CMK (cell line): ENCODE measurements around the gene MYMK.

Experiments
- DNase-seq: peaks from one replicate; pipeline ENCODE4 v3.0.0-alpha.2; 2010; ENCODE audit warnings: low read depth

Gene MYMK

DNA sequence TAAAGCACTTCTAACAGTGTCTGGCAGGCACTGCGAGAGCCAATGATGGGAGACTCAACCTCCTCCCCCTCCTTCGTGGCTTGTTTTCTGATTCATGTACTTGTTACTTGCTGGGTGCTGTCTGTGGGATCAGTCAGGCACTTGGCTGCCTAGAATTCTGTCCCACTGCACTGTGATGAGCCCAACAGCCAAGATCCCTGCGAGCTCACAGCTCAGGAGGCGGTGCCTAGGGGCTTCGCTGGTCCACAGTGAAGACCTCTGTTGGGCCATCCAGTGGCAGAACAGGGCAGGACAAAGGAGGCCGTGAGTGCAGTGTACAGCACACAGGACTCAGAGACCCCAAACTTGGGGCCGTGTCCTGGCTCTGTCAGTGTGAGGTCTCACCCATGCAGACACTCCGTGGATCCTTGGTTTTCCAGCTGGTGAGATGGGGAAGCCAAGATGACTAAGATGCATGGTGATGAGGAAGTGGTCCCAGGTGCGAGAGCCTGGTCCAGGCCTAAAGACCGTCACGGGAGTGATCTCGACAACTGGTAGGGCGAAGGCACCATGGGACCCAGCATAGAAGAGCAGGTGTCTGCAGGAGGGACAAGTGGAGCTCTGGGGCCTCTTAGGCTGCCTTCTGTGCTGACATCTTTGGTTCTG, 19.5 kb downstream of the MYMK start:
- no peak for DNase-seq

DNA sequence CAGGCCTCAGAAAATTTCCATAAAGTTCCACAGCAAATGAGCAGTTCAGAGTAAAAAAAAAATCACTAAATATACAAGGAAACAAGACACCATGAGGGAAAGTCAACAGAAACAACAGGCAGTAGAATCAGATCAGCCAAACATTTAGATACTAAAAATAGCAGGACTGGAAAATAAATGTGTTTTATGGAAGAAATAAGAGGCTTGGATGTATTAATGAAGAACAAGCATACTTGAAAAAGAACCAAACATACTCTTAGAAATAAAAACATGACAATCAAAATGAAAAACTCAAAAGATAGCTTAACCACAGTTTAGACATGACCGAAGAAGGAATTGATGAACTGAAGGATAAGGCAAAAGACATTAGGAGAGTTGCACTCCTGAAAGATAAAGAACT, 22.6 kb downstream of the MYMK start:
- no peak for DNase-seq

DNA sequence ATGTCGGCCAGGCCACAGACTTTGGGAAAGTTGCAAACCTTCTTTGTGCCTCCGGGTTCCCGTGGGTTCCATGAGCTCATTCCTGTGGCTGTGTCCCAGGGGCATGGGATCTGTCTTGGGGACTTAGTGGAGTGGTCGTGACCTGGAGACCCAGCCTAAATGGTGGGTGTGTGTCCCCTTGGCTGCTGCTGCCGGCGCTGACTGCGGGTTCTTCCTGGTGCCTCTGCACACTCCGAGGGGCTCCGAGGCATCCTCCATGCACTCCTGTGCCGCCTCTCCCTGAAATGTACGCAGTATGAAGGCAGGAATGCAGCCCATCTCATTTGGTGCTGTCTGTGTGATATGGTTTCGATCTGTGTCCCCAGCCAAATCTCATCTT, 24.9 kb downstream of the MYMK start:
- no peak for DNase-seq

DNA sequence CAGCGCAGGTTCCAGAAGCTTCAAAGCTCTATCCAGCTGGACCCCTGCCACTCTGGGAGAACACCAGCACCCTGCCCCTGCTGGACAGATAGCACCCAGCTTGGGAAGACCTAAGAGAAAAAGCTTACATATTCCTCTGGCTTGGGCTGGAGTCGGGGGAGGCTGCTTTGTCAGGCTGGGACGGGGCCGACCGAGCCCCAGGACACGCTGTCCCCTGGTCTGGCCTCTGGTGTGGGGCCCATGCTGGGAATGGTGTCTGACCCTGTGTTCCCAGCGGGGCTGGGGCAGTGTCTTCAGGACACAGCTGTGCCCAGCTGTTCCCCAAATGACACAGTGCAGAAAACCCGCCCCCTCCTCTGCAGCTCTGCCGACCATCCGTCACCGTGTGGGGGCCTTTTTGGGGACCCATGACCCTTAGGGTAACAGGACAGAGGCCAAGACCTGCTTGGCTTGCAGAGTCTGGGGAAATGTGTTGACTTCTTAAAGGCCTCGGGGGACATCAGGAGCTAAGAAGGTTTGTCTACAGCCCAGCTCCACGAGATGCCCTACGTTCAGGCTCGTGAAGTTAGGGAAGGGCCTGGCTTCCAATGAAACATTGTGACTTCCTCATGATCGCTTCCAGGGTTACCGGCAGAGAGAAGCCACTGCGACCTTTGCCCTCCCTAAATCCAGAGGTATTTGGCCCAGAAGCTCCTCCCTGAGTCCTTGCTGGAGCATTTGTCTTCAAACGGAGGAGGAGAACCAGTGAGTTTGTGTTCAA, 25.4 kb downstream of the MYMK start:
- DNase-seq = no peak

DNA sequence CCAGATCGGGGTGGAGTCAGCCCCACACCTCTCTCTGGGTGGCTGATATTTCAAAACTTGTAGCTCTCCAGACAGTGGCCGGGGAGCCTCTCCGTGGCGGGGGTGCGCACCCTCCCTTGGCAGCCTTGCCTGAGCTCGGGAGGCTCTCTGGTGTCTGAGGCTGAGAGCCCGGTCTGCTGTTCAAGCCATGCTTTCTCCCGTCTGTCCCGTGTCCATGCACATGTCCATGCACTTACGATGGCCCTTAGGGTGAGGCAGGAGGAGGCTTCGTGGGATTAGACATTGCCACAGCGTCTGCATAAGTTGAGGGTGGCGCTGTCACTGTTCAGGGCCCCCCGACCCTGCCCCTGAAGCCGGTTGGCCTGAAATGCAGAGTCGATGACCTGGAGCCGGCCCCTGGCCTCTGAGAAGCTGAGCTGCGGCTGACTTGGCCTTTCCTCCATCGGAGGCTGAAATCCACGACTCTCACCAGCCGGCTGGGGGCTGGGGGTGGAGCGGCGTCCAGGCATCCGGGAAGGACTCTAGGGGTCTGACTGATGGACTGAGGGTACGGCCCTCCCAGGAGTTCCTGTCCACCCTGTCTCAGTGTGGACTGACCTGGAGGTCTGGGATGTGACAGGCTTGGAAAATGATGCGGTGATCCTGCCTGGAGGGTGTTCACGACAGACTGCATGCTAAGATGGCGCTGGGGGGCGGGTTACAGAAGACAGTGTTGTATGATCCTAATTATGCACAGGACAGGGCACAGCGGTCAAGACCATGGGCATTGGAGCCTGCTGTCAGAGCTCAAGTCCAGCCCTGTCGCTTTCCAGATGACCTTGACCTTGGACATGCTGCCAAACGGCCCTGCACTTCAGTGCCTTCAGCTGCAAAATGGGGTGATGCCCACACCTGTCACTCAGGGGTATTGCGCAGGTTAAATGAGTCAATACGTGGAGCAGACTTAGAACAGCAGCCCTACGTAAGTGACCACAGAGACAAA, 27.6 kb downstream of the MYMK start:
- DNase-seq = no peak

DNA sequence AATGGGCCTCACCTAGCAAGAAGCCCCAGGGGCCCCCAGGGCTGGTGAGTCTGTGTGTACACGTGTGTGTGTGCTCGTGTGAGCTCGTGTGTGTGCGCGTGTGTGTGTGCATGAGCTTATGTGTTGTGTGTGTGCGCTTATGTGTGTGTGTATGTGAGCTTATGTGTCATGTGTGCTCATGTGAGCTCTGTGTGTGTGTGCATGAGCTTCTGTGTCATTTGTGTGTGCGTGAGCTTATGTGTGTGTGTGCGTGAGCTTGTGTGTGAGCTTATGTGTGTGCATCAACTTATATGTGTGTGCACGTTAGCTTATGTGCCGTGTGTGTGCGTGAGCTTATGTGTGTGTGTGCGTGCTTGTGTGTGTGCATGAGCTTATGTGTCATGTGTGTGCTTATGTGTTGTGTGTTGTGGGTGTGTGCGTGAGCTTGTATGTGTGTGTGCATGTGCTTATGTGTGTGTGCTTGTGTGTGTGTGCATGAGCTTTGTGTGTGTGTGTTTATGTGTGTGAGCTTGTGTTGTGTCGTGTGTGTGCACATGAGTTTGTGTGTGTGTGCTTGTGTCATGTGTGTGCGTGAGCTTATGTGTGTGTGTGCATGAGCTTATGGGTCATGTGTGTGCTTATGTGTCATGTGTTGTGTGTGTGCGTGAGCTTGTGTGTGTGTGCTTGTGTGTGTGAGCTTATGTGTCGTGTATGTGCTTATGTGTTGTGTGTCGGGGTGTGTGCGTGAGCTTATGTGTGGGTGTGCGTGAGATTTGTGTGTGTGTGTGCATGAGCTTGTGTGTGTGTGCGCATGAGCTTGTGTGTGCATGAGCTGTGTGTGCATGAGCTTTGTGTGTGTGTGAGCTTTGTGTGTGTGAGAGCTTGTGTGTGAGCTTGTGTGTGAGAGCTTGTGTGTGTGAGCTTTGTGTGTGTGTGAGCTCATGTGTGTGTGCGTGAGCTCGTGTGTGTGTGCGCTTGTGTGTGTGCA, 29.1 kb downstream of the MYMK start:
- DNase-seq = no peak

DNA sequence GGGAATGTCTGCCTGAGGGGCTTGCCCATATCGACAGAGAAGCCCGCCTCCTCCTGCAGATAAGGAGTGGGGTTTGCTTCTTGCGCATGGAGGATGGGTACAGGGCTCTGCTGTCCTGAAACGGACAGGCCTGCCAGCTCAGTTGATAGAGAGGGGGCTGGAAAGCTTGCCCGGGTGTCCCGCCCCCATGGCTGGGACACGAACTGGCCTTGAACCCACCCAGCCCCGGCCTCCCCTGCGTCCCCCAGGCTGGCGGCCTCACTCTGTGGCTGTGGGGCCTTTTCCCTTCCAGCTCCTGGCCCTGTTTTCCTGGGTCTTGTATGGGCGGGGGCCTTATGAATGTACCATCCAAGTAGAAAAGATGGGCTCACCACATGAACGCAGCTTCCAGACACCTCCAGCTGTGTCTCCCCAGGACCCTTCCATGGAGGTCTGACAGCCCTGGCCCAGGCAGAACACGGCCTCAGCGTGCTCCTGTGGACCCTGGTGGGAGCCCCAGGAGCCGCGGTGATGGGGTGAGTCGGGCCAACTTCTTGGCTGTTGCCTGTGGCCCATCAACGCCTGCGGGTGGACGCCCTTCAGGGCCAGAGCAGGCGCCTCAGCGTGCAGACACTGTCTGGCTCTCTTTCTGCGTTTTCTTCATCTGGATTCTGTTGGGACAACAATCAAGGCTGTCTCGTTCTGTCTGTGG, 30.0 kb downstream of the MYMK start:
- no peak for DNase-seq

DNA sequence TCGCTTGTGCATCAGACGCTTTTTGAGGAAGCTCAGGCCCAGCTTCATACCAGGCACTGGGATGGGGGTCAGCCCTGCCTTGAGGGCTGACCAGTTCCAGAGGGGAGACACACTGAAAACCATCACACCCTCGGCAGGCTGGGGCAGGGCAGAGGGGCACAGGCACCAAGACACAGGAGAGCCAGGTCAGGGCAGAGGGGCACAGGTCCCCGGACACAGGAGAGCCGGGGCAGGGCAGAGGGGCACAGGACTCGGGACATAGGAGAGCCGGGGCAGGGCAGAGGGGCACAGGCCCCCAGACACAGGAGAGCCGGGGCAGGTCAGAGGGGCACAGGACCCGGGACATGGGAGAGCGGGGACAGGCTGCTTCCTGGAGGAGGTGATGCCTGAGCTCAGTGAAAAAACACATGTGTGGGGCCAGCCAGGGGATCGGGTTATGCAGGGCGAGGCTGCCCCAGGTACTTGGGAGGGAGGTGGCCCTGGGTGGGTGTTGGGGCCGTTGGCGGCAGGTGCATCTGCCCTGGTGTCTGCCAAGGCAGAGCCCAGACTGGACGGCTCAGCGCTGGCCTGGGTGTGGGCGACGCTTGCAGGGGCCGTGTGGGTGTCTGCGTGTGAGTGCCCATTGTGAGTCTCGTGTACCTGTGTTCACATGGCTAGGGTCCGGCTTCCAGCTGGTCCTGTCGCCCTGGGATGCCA, 30.8 kb downstream of the MYMK start:
- no peak for DNase-seq

DNA sequence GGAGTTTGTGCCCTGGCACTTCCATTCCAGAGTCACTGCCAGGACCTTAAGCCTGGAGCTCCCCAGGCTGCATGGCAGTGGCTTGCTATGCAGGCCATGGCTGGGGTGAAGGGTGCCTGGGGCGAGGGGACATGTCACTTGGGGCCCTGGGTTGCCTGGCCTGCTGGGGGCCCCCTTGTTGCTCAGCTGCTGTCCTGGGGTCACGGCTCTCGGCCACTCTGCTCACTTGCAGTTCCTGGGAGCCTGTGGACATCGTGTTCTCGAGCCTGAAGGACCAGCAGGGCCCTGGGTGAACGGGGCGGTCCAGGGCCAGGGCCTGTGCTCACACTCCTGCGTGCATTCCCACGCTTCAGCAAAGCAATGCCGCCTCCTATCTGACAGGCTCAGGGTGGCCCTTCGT, 31.3 kb downstream of the MYMK start:
- DNase-seq = no peak

DNA sequence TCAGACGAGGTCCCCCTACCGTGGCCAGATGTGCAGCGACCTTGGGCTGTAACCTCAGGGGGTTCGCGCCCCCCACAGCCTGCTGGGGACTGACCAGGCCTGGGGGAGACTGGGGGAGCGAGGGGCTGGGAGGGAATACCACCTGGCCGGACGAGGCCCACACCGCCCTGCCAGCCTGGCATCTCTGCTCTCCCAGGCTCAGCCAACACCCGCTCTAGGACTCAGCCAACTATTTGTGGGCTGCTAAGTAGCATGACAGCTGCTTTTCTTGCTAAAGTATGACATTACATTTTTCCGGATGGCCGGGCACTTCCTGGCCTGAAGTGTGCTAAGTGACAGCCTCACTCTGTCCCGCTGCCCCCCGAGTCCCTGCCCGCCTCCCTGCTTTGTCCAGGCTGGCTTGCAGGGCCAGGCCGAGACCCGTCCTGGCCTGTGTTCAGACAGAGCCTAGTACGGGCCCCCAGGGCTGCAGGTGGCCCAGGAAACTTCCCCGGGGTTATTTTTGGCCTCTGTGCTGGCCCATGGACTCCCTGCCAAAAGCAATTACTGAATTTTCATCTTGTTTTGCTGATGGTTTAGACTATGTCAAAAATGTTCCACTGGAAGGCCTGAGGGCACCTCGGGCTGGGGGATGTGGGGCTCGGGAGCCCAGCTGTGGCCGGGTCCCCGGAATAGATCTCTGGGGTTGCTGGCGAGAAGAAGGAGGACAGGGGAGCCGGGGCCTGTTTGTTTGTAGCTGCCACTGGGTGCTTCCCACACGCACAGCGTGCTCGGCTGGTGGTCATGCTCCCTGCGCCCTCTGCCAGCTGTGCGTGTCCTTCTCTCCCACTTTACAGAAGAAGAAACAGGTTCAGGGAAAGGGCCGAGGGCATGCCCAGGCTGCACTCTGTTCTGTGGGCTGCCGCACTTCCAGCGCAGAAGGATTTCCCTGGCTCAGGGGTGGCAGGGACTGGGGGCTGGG, 32.4 kb downstream of the MYMK start:
- DNase-seq = no peak

DNA sequence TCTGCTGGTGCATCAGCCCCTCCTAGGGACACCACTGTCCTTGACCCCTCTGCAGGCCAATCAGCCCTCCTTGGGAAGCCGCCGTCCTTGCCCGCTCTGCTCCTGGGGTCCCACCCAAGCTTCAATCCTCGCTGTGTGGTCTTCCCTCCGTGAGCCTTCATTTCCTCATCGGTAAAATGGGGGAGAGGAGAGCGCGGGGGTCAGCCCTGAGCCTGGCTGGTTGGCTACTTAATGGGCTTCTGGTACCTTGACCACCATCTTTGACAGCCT, 33.2 kb downstream of the MYMK start:
- no peak for DNase-seq

DNA sequence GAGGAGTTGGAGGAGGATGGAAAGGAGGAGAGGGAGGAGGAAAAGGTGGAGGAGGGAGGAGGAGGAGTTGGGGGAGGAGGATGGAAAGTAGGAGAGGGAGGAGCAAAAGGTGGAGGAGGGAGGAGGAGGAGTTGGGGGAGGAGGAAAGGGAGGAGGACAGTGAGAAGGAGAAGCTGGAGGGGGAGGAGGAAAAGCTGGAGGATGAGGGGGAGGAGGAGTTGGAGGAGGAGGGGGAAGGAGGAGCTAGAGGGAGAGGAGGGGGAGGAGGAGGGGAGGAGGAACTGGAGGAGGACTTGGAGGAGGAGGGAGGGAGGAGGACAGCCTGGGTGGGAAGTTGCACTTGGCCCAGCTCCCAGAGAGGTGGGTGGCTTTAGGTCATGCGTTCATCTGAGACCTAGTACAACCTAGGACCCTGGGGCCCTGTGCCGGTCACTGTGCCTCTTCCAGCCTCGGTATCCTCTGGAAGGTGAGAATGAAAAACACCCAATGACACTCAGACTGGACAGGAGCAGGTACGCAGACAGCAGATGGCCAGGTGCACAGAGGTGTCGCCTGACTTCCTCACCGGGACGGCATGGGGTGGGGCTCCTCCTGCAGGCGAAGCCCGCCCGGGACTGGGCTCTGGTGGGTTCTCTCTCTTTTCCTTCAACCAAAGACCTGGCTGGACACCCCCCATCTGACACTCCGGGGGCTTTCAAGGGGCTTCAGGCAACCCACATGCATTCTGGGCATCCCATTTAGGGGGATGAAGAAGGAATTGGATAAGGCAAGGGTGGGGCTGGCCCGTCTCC, 33.7 kb downstream of the MYMK start:
- DNase-seq = no peak

DNA sequence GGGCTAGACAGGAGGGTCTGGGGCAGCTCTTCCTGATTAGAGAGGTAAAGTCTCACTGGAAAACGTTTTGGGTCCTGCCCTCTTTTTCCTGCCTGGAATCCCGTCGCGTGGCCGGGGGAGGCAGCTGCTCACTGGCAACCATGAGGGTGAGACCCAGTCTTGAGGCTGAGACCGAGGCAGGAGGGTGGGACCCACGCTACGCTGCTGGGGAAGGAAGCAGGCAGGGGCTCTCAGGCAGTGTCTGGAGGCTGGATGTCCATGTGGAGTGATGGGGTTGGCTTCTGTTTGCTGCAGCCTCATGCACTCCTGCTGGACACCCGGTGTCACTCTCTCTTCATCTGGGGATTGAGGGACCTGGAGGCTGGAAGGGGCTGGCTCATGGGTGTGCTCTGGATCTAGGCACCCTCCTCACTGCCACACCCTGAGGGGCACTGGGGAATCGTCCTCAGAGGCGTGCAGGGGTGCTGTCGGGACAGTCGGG, 34.5 kb downstream of the MYMK start:
- no peak for DNase-seq

DNA sequence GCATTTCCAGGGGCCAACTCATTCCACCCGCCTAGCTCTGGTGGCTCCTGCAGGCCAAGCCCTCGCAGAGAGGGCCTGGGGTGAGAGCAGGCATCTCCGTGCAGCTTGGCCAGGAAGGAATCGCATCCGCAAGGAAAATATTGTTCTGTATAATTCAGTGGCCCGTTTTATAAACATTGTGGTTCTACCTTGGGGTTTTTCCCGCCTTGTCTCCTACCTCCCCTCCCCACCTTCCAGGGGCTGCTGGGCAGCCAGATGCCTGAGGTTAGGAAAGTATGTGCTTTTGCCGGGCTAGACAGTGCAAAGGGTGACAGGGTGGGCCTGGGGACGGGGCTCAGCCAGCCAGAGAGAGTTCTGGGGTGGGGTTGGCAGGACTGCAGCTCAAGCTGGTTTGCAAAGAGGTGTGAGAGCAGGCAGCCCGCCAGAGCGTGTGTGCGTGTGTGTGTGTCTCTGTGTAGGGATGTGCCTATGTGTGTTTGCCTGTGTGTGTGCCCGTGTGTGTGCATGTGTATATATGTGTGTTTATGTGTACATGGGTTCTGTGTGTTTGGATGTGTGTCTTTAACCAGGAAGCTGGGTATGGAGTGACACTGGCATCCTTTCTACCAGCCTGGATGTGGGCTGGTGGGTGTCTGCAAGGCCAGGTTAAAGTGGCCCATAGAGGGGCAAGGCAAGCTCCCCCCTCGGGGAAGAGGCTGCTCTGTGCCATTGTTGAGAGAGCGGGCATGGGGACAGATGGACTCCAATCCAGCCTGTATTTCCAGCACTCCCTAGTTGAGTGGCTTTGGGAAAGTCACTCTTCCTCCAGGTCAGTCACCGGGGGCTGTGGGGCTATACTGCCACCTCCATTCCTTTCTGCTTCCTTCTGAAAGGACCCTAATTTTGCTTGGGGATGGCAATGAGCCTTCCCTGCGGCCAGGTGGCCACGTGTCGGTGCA, 35.2 kb downstream of the MYMK start:
- DNase-seq = no peak

DNA sequence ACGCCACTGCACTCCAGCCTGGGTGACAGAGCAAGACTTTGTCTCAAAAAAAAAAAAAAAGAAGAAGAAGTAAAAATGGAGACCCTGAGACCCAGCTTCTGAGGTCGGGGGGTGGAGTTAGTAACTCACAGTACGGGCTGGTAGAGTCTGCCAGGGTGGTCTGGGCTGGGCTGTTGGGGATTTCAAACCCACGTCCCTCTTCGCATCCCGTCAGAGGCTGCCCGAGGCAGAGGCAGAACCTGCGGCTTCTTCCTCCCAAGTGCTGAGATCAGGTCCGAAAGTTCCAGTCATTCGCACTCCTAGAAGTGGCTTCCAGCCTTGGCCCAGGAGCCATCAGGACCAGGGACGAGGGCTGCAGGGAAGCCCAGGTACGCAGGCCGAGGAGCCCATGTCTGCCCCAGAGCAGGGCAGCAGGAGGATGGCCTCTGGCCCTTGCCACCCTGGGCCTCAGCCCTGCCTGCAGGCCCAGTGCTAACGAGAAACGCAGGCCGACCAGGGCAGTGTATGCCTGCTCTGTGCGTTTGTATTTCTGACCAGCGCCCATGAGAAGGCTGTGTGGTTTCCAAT, 36.0 kb downstream of the MYMK start:
- DNase-seq = no peak

DNA sequence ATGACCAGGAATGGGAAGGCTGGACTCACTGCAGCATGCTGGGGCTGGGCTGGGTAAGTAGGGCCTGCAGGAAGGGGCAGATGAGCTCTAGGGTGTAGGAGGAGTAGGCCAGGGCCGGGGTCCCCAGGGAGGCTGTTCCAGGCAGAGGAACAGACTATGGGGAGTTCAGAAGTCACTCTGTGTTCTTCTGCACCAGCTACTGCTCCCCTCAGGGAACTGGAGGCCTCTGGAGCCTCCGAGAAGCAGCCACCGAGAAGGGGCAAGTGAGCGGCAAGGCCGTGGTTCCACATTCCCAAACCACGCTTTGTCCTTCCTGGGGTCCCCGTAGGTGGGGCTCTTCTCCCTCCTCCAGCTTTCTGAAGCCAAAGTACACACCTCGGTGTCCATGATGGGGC, 37.4 kb downstream of the MYMK start:
- no peak for DNase-seq
